ENCODE results near the gene OGA.

GRCh38 chr10:101769541-101770180 is 48.6 kb downstream of the OGA start:
- no peak for TF ChIP-seq CTCF (IDR thresholded peaks at IDR 0.05; ENCODE audit: low read depth, low read length)
- no peak for TF ChIP-seq POLR2A (IDR thresholded peaks at IDR 0.05; ENCODE audit: extremely low read depth, insufficient read length)
- no peak for TF ChIP-seq MYC (IDR thresholded peaks at IDR 0.05; ENCODE audit: low read depth, low read length)
- TF ChIP-seq MAX (IDR thresholded peaks at IDR 0.05; ENCODE audit: low read depth, low read length): no peak
